Renal cortex interstitium (tissue), 11 donors: ENCODE measurements around the gene PDIA6. TPM values are rescaled to one million over a fixed set of nuclear protein-coding genes. Genes with fewer than 3 reads are reported as not detected.

Experiments
- DNase-seq, 11 donors: peaks; one replicate each; pipeline ENCODE4 v3.0.0-alpha.2; 2013; ENCODE audit warnings: low read depth in 9 of 11, low spot score in 4 of 11; ENCODE audit errors: extremely low read depth in 1 of 11
- polyA plus RNA-seq, 3 donors: library from polyadenylated mRNA; unstranded; fragments of 120-200 nt; gene quantifications; one replicate each; pipeline ENCODE4 v1.2.1, GENCODE V29; 2013; ENCODE audit not compliant: insufficient read length in 3 of 3

PDIA6 gene
- polyA plus RNA-seq, 3 donors = 335 to 375 (median 363) TPM

DNA sequence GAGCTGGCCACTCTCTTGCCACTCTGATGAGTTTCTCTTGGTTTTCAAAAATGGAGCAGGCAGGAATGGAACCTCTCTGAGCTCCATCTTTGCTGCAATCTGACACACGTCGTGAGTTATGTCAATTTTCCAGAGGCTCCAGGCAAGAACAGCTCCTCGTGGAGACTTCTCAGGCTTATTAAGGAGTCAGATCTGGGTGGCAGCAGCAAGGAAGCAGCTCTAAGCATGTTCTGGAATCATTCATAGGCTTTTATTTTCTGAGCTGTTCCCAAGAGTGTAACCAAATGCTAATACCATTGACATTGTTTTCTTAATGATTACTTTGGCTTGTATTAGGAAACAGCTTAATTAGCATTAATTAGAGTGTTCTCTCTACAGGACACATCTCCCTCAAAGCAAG lies 26.1 kb upstream of the PDIA6 start:
- no peak for DNase-seq

DNA sequence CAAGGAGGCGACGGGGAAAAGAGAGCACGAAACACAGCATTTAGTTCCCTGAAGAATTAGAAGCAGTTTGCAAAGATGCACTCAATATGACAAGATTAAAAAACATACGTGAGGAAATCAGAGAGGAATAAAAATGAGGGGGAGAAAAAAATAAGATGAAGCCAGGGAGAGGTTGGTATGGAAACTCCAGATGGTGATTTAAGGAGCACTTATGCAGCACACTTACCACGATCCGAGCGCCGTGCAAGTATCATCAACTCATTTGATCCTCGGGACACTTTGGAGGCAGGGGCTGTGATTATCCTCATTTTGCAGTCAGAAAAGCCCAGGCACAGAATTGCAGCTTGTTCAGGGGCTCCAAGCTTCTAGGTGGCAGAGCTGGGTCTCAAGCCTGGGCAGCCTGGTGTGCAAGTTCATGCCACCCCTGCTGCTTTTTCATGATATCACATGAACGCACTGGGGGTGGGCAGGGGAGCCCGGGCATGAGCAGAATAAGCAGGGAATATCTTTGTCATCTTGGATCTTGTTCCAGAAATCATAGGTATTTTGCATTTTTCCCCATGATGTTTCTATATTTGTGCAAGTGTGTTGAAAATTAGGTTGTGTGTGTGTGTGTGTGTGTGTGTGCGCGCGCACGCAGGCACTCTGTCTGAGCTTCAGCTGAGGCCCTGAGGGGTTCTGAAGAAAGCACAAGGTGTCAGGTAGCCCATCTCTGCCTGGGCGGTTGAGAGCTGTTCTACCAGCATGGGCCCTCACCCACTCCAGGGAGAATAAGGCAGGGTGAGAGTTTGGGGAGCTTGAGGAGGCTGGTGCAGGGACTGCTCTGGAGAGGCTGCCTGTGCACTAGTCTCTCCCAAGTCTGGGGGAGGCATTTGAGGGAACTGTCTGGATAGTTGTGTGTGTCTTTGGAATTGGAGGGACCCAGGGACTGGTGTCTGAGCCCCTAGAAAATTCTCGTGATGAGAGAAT lies 25.0 kb upstream of the PDIA6 start:
- no peak for DNase-seq

DNA sequence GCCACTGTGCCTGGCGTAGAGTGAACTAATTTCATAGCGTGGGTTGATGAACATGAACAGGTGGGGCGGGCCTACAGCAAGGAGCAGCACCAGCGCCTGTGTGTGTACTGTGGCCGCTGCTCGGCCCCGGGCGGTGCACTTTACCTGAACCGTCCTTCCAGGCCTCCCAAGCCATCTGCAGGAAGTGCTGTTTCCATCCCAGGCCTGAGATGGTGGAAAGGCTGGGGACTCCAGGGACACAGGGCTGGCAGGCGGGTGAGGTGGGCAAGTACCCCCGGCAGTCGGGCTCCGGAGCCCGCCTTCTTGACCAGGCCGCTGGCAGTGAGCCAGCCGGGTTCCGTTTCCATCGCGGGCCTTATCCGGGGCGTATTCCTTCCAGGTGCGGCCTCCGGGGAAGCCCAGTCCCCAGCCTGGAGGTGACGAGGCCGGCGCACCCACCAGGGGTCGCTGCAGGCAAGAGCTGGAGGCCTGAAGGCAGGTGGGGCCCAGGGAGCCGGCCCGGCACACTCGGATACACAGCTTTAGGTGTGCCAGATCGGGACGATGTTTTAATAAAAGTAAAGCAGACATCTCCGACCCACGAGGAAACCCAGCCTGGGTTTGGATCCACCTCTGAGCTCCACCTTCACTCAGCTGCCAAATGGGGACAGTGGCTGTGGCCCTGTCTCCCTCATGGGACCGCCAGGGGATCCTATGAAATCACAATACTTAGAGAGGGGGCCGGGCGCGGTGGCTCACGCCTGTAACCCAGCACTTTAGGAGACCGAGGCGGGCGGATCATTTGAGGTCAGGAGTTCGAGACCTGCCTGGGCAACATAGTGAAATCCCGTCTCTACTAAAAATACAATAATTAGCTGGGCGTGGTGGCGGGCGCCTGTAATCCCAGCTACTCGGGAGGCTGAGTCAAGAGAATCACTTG lies 22.7 kb upstream of the PDIA6 start:
- peak in 7 of 11 donors; percentile 38 to 63 (median 45) for DNase-seq

GRCh38 chr2:10834068-10834655 lies 21.6 kb upstream of the PDIA6 start:
- DNase-seq = no peak

GRCh38 chr2:10833021-10833420 lies 20.4 kb upstream of the PDIA6 start:
- no peak for DNase-seq

DNA sequence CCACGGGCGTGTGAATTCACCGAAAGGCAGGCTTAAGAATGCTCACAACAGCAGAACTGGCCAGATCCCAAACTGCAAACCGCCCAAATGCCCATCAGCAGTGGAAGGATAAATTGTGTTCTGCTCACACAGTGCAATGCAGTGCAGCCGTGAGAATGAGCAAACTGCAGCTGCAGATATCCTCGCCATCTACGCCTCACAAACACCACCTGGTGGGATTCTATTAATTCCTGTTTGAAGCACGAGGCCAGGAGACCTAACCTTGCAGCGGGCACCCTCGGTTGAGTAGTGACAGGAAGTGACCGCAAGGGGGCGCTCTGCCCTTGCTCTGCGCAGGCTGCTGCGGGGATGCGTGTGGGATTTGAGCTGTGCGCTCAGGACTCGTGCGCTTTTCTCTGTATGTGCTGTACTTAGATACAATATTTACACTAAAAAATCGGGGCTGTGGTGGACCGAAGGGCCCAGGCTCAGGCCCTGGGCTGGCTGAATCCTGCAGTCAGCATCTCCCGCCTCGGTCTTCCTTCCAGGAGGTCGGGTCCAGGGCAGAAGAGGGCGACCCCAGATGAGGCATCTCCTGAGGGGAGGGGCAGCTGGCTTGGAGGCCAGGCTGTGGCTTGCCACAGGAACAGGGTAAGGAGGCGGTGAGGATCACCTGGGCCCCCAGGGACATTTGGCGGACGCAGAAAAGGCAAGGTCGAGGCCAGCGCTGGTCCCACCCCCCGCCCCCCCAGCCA lies 19.8 kb upstream of the PDIA6 start:
- peak; percentile 63 to 84 (median 77) for DNase-seq

- DNase-seq = no peak
Measured at GRCh38 chr2:10831400-10831985, 18.9 kb upstream of the PDIA6 start.

- DNase-seq = no peak
Measured at GRCh38 chr2:10830641-10831399, 18.2 kb upstream of the PDIA6 start.

GRCh38 chr2:10830203-10830602 lies 17.6 kb upstream of the PDIA6 start:
- DNase-seq = no peak

- no peak for DNase-seq
Measured at GRCh38 chr2:10829299-10829698, 16.7 kb upstream of the PDIA6 start.

DNA sequence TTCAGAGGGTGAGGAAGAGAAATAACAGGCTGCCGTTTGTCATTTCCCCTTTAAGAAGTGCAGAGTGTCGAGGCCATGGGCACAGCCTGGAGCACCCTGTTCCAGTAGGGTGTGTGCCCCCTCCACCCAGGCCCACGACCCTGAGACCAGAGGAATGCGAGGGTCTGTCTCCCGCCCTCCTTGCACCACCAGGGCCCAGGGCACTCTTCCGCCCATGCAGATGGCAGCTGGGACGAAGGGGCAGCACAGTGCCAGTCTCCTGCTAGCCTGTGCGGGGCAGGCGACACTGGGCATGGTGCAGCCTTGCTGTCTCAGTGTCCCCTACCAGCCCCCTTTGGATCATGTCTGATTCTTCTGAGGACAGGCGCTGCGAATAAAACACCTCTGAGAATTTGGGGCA lies 15.8 kb upstream of the PDIA6 start:
- no peak for DNase-seq

DNA sequence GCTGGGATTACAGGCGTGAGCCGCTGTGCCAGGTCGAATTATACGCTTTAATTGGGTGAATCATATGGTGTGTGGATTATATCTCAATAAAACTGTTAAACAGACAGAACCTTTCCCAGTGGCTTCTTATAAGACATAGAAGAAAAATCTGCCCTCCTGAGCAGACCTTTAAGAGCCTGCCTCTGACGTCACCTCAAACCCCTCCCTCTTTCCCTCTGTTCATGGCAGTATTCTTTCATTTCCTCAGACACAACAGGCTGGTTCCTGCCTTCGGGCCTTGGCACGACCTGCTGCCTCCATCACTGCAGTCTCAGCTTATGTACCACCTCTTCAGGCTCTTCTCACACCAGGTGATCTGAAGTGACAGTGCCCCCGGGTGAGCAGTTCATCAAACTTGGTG lies 14.0 kb upstream of the PDIA6 start:
- DNase-seq = no peak

DNA sequence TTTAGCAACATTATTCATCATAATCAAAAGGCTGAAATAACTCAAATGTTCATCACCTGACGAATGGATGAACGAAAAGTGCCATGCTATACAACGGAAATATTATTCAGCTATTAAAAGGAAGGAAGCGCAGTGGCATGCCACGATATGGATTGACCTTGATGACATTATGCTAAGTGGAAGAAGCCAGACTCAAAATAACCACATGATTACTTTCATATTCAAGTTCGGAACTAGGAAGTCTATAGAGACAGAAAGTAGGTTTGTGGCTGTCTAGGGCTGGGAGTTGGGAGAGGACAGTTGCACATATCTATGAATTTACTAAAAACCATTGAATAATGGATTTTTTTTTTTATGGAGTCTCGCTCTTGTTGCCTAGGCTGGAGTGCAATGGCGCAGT lies 13.4 kb upstream of the PDIA6 start:
- DNase-seq = no peak

DNA sequence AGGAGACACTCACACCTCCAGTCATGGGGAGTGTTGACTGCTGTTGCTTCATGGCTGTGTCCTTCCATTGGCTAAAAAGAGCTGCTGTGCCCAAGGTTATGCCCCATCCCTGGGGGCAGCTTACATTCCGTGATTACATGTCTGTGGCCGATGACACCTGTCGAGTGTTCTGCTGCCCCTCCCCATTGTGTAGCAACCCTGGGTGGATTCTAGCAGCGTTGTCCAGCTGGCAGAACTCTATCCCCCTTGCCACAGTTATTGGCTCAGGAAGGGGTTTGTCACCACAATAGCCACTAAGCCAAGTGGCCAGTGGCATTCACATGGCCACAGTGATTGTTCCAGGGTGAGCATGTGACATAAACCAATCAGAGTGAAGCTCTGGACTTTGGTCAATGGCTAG lies 11.6 kb upstream of the PDIA6 start:
- no peak for DNase-seq

DNA sequence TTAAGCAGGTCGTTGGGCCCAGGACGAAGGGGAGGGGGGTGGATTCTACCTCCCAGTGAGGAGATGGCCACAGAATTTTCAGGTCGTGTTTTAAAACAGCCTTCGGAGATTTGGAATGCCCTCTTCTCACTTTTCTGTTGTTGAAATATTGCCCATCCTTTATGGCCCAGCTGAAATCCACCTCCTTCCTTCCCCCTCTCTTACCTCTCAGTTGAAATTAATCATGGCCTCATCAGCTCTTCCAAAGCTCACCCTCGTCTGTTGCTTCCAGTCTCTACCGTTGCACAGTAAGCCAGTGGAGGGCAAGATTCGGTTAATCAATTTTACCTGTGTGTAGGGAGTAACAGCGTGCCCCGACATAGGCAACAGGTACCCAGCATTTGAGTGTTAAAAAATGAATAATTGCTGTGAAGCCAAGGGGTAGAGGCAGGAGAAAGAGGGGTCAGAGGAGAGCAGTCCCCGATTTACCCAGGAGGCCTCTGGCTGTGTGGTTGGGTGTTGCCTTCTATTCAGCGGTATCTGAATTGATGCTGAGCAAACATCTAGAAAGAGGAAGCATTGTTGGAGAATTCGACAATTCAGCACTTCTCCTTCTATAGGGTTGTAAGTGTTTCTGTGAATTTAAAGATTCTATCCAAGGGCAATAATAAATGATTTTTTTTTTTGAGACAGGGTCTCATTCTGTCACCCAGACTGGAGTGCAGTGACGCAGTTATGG lies 8.6 kb upstream of the PDIA6 start:
- DNase-seq = no peak

- DNase-seq = no peak
Measured at GRCh38 chr2:10820562-10820961, 8.0 kb upstream of the PDIA6 start.

- no peak for DNase-seq
Measured at GRCh38 chr2:10819714-10820314, 7.2 kb upstream of the PDIA6 start.
